BE2C (cell line): ENCODE measurements around the gene CEP170. TPM values are rescaled to one million over a fixed set of nuclear protein-coding genes. Genes with fewer than 3 reads are reported as not detected.
A peak's percentile ranks its signal among the peaks of the same experiment; 100 is the strongest.

Experiments used
- DNase-seq: peaks from one replicate; pipeline ENCODE4 v3.0.0-alpha.2; 2020
- H3K27me3 ChIP-seq: fragments of 250-450 bp; sonication (Bioruptor Pico); 2 replicates; pipeline ENCODE4 v1.5.1; 2020; ENCODE audit warnings: mild to moderate bottlenecking
- H3K36me3 ChIP-seq: fragments of 250-450 bp; sonication (Bioruptor Pico); 2 replicates; pipeline ENCODE4 v1.5.1; 2020; ENCODE audit warnings: mild to moderate bottlenecking
- H3K4me1 ChIP-seq: fragments of 250-450 bp; sonication (Bioruptor Pico); 2 replicates; pipeline ENCODE4 v1.5.1; 2020
- H3K4me3 ChIP-seq: 2 replicates; pipeline ENCODE4 v1.5.1; 2011; ENCODE audit warnings: low read depth, low read length
- H3K9me3 ChIP-seq: fragments of 250-450 bp; sonication (Bioruptor Pico); 2 replicates; pipeline ENCODE4 v1.5.1; 2020
- CTCF ChIP-seq: IDR thresholded peaks from 2 replicates; pipeline ENCODE4 v1.5.1; 2012; ENCODE audit warnings: mild to moderate bottlenecking, low read depth, low read length
- polyA plus RNA-seq: library from polyadenylated mRNA; unstranded; fragments of >200 nt; gene quantifications from one replicate; pipeline ENCODE4 v1.2.1, GENCODE V29; 2012; ENCODE audit warnings: low read depth, missing spikeins; ENCODE audit not compliant: insufficient read length, insufficient read depth

CEP170 gene
- polyA plus RNA-seq, result 89.3 TPM

- DNase-seq, result peak; percentile 99
- Histone ChIP-seq H3K4me1 (no peaks in the 10 kb centered on the region), H3K9me3 (no peaks in the 10 kb centered on the region), H3K36me3 (peaks cover 2% of the 10 kb centered on the region; the same call in 1 of the 2 replicates), H3K27me3 (no peaks in the 10 kb centered on the region), H3K4me3 (peak within 1 kb of the TSS; percentile 97)
- TF ChIP-seq CTCF, result no peak
Observed at GRCh38 chr1:243254927-243255790, at the start of gene CEP170. Gene CEP170 (minus strand): TSS chr1:243255281. CDS start chr1:243225280, 30,001 bp downstream.

DNA sequence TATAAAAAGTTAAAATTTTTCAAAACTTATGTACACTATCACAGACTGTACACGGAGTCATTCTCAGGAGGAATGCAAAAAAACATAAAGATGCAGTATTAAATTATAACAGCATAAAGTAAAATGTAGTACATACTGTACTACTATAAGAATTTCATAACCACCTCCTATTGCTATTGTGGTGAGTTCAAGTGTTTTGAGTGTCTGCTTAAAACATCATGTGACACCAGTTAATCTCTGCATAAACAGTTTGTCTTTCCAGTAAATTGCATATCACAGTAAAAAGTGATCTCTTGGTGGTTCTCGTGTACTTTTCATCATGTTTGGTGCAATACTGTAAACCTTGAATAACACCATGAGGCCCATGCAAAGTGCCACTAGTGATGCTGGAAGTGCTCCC, 46.0 kb upstream of the CEP170 start:
- no peak for DNase-seq
- no peaks in the 10 kb centered on the region for H3K27me3 ChIP-seq
- H3K36me3 ChIP-seq, result no peaks in the 10 kb centered on the region; the same call in 1 of the 2 replicates
- TF ChIP-seq CTCF, result no peak
- no peak overlapping the region for H3K4me3 ChIP-seq
- H3K4me1 ChIP-seq, result no peaks in the 10 kb centered on the region
- no peaks in the 10 kb centered on the region for H3K9me3 ChIP-seq

DNA sequence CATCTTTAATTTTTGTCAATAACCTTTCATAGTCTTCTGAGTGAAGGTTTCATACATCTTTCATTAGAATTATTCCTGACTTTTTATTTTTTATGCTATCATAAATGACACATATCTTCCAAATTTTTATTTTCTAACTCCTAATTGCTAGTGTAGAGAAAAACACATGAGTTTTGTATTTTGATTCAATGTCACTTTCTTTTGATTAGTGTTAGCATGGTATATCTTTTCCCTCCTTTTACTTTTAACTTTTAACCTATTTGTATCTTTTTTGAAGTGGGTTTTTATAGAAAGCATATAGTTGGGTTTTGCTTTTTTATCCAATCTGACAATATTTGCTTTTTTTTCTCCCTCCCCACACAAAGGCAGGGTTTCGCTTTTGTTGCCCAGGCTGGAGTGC, 44.0 kb upstream of the CEP170 start:
- TF ChIP-seq CTCF, result no peak
- H3K9me3 ChIP-seq, result no peaks in the 10 kb centered on the region

DNA sequence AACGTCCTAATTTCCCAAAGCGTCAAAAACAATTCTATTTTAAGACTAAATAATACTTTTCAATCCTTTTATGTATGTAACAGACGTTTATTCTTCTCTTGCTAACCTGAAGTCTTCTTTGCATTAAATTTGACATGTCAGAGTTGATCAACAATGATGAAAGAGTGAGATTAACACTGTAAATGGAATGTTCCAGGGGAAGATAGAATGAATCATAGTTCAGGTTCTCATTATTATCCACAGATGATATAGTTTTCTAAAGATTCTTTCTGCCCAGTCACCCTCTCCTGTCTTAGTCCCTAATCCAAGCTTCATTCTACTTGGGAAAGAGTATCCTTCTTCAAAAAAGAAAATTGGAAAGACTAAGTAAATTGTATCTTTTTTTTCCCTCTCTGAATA, 39.6 kb upstream of the CEP170 start:
- H3K4me1 ChIP-seq, result no peaks in the 10 kb centered on the region

More for the DNA sequence above, 44.0 kb upstream of the CEP170 start:
- no peak for DNase-seq
- no peak overlapping the region for H3K4me3 ChIP-seq
- H3K4me1 ChIP-seq, result no peaks in the 10 kb centered on the region
- no peaks in the 10 kb centered on the region; the same call in 1 of the 2 replicates for H3K36me3 ChIP-seq
- H3K27me3 ChIP-seq, result no peaks in the 10 kb centered on the region

GRCh38 chr1:243293941-243294722, 39.1 kb upstream of the CEP170 start:
- no peak for DNase-seq
- no peaks in the 10 kb centered on the region for H3K9me3 ChIP-seq

More for the DNA sequence above, 39.6 kb upstream of the CEP170 start:
- Histone ChIP-seq H3K9me3 (no peaks in the 10 kb centered on the region), H3K27me3 (no peaks in the 10 kb centered on the region), H3K4me3 (no peak overlapping the region), H3K36me3 (no peaks in the 10 kb centered on the region; the same call in 1 of the 2 replicates)
- no peak for DNase-seq
- no peak for TF ChIP-seq CTCF

More at GRCh38 chr1:243293941-243294722, 39.1 kb upstream of the CEP170 start:
- Histone ChIP-seq H3K27me3 (no peaks in the 10 kb centered on the region), H3K36me3 (peaks cover 3% of the 10 kb centered on the region; the same call in 1 of the 2 replicates), H3K4me1 (no peaks in the 10 kb centered on the region), H3K4me3 (no peak overlapping the region)
- no peak for TF ChIP-seq CTCF
